ENCODE results near the gene FRMD1.

Gene FRMD1

GRCh38 chr6:168044521-168045130 is 34.4 kb downstream of the FRMD1 start:
- H3K4me1 ChIP-seq (ENCODE audit: insufficient read depth, low read length), result no peaks in the 10 kb centered on the region
- no peak overlapping the region for H3K4me3 ChIP-seq (ENCODE audit: low read depth in 1 of 2, low read length in 2 of 2)
- no peaks in the 10 kb centered on the region for H3K36me3 ChIP-seq (ENCODE audit: insufficient read depth, low read length)
- H3K4me2 ChIP-seq (ENCODE audit: insufficient read depth, low read length), result no peak overlapping the region
- no peaks in the 10 kb centered on the region for H3K27me3 ChIP-seq (ENCODE audit: insufficient read depth, low read length, poor library complexity)
- no peak overlapping the region for H3K9ac ChIP-seq (ENCODE audit: low read depth, low read length)
- no peaks in the 10 kb centered on the region for H4K20me1 ChIP-seq (ENCODE audit: insufficient read depth, low read length)
- ATAC-seq (ENCODE audit: insufficient read depth, low read depth) (no peak), DNase-seq (no peak)
- no peak overlapping the region for H2AFZ ChIP-seq (ENCODE audit: low read depth, low read length)
- no peak for TF ChIP-seq CTCF (IDR thresholded peaks at IDR 0.05; ENCODE audit: borderline replicate concordance, extremely low read depth, low read length, poor library complexity, severe bottlenecking)
- no peak for TF ChIP-seq EZH2 (IDR thresholded peaks at IDR 0.05; ENCODE audit: borderline replicate concordance, low read depth, low read length, severe bottlenecking)
- no peaks in the 10 kb centered on the region for H3K79me2 ChIP-seq (ENCODE audit: insufficient read depth, low read length)
- H3K9me3 ChIP-seq (ENCODE audit: insufficient read depth, low read length, severe bottlenecking), result peaks cover 45% of the 10 kb centered on the region
- H3K27ac ChIP-seq (ENCODE audit: low read length), result no peak overlapping the region

DNA sequence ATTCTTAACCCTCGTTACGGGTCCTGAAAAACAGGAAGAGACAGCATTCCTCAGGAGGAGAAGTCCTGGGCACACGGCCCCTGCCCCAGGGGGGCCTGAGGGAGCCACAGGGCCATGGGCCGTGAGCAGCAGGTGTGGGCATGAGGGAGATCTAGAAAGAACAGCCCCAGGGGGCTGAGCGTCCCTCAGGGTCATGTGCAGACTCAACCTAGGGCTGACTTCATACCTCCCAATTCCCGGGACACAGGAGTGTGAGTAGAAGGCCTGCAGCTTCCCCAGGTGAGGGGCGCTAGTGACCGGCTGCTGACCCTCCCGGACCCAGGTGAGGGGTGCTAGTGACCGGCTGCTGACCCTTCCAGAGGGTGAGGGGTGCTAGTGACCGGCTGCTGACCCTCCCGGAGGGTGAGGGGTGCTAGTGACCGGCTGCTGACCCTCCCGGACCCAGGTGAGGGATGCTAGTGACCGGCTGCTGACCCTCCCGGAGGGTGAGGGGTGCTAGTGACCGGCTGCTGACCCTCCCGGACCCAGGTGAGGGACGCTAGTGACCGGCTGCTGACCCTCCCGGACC is 35.1 kb downstream of the FRMD1 start:
- no peak overlapping the region for H3K4me3 ChIP-seq (ENCODE audit: low read depth in 1 of 2, low read length in 2 of 2)
- H3K27me3 ChIP-seq (ENCODE audit: insufficient read depth, low read length, poor library complexity), result no peaks in the 10 kb centered on the region
- no peak for TF ChIP-seq CTCF (IDR thresholded peaks at IDR 0.05; ENCODE audit: borderline replicate concordance, extremely low read depth, low read length, poor library complexity, severe bottlenecking)
- no peak overlapping the region for H3K27ac ChIP-seq (ENCODE audit: low read length)
- no peak overlapping the region for H3K9ac ChIP-seq (ENCODE audit: low read depth, low read length)
- H3K79me2 ChIP-seq (ENCODE audit: insufficient read depth, low read length), result no peaks in the 10 kb centered on the region
- no peak overlapping the region for H2AFZ ChIP-seq (ENCODE audit: low read depth, low read length)
- no peaks in the 10 kb centered on the region for H3K36me3 ChIP-seq (ENCODE audit: insufficient read depth, low read length)
- ATAC-seq (ENCODE audit: insufficient read depth, low read depth), result no peak
- no peaks in the 10 kb centered on the region for H4K20me1 ChIP-seq (ENCODE audit: insufficient read depth, low read length)
- H3K4me1 ChIP-seq (ENCODE audit: insufficient read depth, low read length), result no peaks in the 10 kb centered on the region
- DNase-seq, result no peak
- H3K9me3 ChIP-seq (ENCODE audit: insufficient read depth, low read length, severe bottlenecking), result peaks cover 51% of the 10 kb centered on the region
- H3K4me2 ChIP-seq (ENCODE audit: insufficient read depth, low read length), result no peak overlapping the region

GRCh38 chr6:168043193-168043847 is 35.7 kb downstream of the FRMD1 start:
- H3K4me3 ChIP-seq (ENCODE audit: low read depth in 1 of 2, low read length in 2 of 2), result no peak overlapping the region
- H4K20me1 ChIP-seq (ENCODE audit: insufficient read depth, low read length), result no peaks in the 10 kb centered on the region
- TF ChIP-seq EZH2 (IDR thresholded peaks at IDR 0.05; ENCODE audit: borderline replicate concordance, low read depth, low read length, severe bottlenecking) (no peak), CTCF (IDR thresholded peaks at IDR 0.05; ENCODE audit: borderline replicate concordance, extremely low read depth, low read length, poor library complexity, severe bottlenecking) (no peak)
- H3K4me1 ChIP-seq (ENCODE audit: insufficient read depth, low read length), result no peaks in the 10 kb centered on the region
- H3K27me3 ChIP-seq (ENCODE audit: insufficient read depth, low read length, poor library complexity), result no peaks in the 10 kb centered on the region
- H3K36me3 ChIP-seq (ENCODE audit: insufficient read depth, low read length), result no peaks in the 10 kb centered on the region
- H3K79me2 ChIP-seq (ENCODE audit: insufficient read depth, low read length), result no peaks in the 10 kb centered on the region
- DNase-seq, result no peak
- no peak overlapping the region for H3K4me2 ChIP-seq (ENCODE audit: insufficient read depth, low read length)
- no peak overlapping the region for H3K9ac ChIP-seq (ENCODE audit: low read depth, low read length)
- ATAC-seq (ENCODE audit: insufficient read depth, low read depth), result no peak
- H3K27ac ChIP-seq (ENCODE audit: low read length), result no peak overlapping the region
- H2AFZ ChIP-seq (ENCODE audit: low read depth, low read length), result no peak overlapping the region
- peaks cover 56% of the 10 kb centered on the region for H3K9me3 ChIP-seq (ENCODE audit: insufficient read depth, low read length, severe bottlenecking)
